ENCODE measurements around the gene PTPRG. TPM values are rescaled to one million over a fixed set of nuclear protein-coding genes. Genes with fewer than 3 reads are reported as not detected.

The PTPRG gene
- total RNA-seq, 1 experiment from 2014 or later, result 32.1 TPM

DNA sequence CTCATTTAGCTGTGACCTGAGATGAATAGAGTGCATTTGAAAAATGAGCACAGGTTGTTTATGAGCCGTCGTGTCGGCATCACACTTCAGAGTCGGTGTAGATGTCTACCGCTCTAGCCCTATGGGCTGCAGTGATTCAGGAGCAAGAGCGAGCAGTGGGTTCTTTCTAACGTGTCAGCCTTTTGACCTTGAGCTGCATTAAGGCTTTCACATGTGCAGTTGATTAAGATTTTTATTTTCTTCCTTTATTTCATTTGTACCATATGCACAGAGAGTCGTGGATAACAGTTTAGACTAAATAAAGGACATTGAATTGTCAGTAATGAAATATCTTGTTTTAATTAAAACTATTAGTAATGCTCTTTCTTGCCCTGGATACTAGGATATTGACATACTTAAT, 368.2 kb downstream of the PTPRG start:
- POLR2A ChIA-PET, result no interaction called here

More for the DNA sequence above, 368.2 kb downstream of the PTPRG start:
- no peaks in the 10 kb centered on the region for H3K9me2 ChIP-seq (ENCODE audit: insufficient read depth)
- no peak overlapping the region for H3K4me2 ChIP-seq (ENCODE audit: low read length)
- CTCF ChIA-PET, result no interaction called here
- H3K9ac ChIP-seq (ENCODE audit: low read length), result no peak overlapping the region
- TF ChIP-seq SIN3A (IDR thresholded peaks at IDR 0.05; ENCODE audit: low read depth) (no peak), JUND (IDR thresholded peaks at IDR 0.05) (no peak), SRF (IDR thresholded peaks at IDR 0.05; ENCODE audit: low read depth) (no peak), ATF3 (IDR thresholded peaks at IDR 0.05) (no peak), ZFX (IDR thresholded peaks at IDR 0.05) (no peak), SP1 (IDR thresholded peaks at IDR 0.05; ENCODE audit: low read depth) (no peak), EZH2phosphoT487 (IDR thresholded peaks at IDR 0.05; ENCODE audit: borderline replicate concordance) (no peak), CBX3 (IDR thresholded peaks at IDR 0.05; ENCODE audit: low read depth) (no peak), YY1 (IDR thresholded peaks at IDR 0.05; ENCODE audit: extremely low read depth, insufficient replicate concordance, low read depth, low read length) (no peak), ZNF274 (IDR thresholded peaks at IDR 0.05; ENCODE audit: low read depth, low read length) (no peak), ELF1 (IDR thresholded peaks at IDR 0.05; ENCODE audit: borderline replicate concordance, low read depth) (no peak), RAD21 (IDR thresholded peaks at IDR 0.05; ENCODE audit: low read depth) (no peak), TCF7L2 (IDR thresholded peaks at IDR 0.05; ENCODE audit: borderline replicate concordance, extremely low read depth, insufficient read depth, insufficient read length) (no peak), CTCF (IDR thresholded peaks at IDR 0.05 in 2 of 3, conservative IDR thresholded peaks at IDR 0.05 in 1 of 3; ENCODE audit: borderline replicate concordance in 1 of 3, insufficient read depth in 1 of 3, low read depth in 2 of 3, low read length in 2 of 3) (no peak)
- TF ChIP-seq, protein P1, sequence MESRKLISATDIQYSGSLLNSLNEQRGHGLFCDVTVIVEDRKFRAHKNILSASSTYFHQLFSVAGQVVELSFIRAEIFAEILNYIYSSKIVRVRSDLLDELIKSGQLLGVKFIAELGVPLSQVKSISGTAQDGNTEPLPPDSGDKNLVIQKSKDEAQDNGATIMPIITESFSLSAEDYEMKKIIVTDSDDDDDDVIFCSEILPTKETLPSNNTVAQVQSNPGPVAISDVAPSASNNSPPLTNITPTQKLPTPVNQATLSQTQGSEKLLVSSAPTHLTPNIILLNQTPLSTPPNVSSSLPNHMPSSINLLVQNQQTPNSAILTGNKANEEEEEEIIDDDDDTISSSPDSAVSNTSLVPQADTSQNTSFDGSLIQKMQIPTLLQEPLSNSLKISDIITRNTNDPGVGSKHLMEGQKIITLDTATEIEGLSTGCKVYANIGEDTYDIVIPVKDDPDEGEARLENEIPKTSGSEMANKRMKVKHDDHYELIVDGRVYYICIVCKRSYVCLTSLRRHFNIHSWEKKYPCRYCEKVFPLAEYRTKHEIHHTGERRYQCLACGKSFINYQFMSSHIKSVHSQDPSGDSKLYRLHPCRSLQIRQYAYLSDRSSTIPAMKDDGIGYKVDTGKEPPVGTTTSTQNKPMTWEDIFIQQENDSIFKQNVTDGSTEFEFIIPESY (IDR thresholded peaks at IDR 0.05; ENCODE audit: extremely low read depth, insufficient replicate concordance, low read length), result no peak
- H3K36me3 ChIP-seq (ENCODE audit: control insufficient read depth in 1 of 2, insufficient read depth in 2 of 2, low read length in 2 of 2), result no peaks in the 10 kb centered on the region
- DNase-seq (ENCODE audit: low read depth, low spot score) (no peak), ATAC-seq (no peak)
- intact Hi-C loops (cut with micrococcal nuclease), result no loop called here
- no peak overlapping the region for H3K4me3 ChIP-seq (replicated peaks in 1 of 2; ENCODE audit: low read depth in 1 of 2, low read length in 2 of 2)
- no peaks in the 10 kb centered on the region for H4K20me1 ChIP-seq (ENCODE audit: insufficient read depth)
- peaks cover 4% of the 10 kb centered on the region; the same call in 1 of the 2 replicates for H3K79me2 ChIP-seq (ENCODE audit: insufficient read depth, low read length)
- no peak overlapping the region for H2AFZ ChIP-seq (ENCODE audit: low read depth, low read length, poor library complexity, severe bottlenecking)
- H3K4me1 ChIP-seq (ENCODE audit: control insufficient read depth in 1 of 2, insufficient read depth in 2 of 2, low read length in 2 of 2), result no peaks in the 10 kb centered on the region
- no TSS peak for BruUV-seq (replicated peaks)
- no peaks in the 10 kb centered on the region for H3K9me3 ChIP-seq (ENCODE audit: control insufficient read depth in 1 of 2, insufficient read depth in 1 of 2, low read depth in 1 of 2, low read length in 2 of 2)
- RAD21 ChIA-PET (ENCODE audit: low non-redundant PET in 1 of 2, low total read pairs in 2 of 2, uncharacterized antibody in 2 of 2, unreplicated experiment in 2 of 2), result no interaction called here
- H3K27ac ChIP-seq (ENCODE audit: low read depth, low read length), result no peak overlapping the region
- H3K27me3 ChIP-seq (ENCODE audit: insufficient read depth, low read length), result no peaks in the 10 kb centered on the region
